Naive thymus-derived CD4-positive, alpha-beta T cell (primary cell): ENCODE data around the gene TAF1C. TPM values are rescaled to one million over a fixed set of nuclear protein-coding genes. Genes with fewer than 3 reads are reported as not detected.

Source experiments
- ATAC-seq: fragments of 150-1000 bp; cut with Tn5 transposase; 2 replicates; pipeline ENCODE4 v1.10.0; 2021; ENCODE audit warnings: mild to moderate bottlenecking, moderate library complexity
- CTCF ChIA-PET: fragments of 350-600 bp; sonication (Branson Sonifier 250); formaldehyde crosslinking; loops from one replicate; lab custom pipeline; 2021; ENCODE audit warnings: antibody characterized with exemption; lab: Charles Lee
- POLR2A ChIA-PET: fragments of 350-600 bp; sonication (Branson Sonifier 250); formaldehyde crosslinking; loops from one replicate; lab custom pipeline; 2021; ENCODE audit warnings: antibody characterized with exemption, inconsistent platforms; lab: Charles Lee
- DNase-seq, 9 donors: peaks; one replicate each; pipeline versions ENCODE4 v3.0.0 to v3.0.0-alpha.2; 2020 to 2022; ENCODE audit warnings: mixed read lengths in 1 of 9
- H3K27ac ChIP-seq: one replicate; pipeline ENCODE4 v1.7.0; 2013; ENCODE audit warnings: mild to moderate bottlenecking, low read depth, low read length, moderate library complexity
- H3K27me3 ChIP-seq, 2 donors: one replicate each; pipeline ENCODE4 v1.7.0; 2013; ENCODE audit warnings: low read length in 2 of 2, mild to moderate bottlenecking in 2 of 2, moderate library complexity in 2 of 2; ENCODE audit not compliant: control insufficient read depth in 2 of 2, insufficient read depth in 2 of 2
- H3K36me3 ChIP-seq, 3 experiments: 1 replicate in 2 of 3; 2 replicates in 1 of 3; pipeline ENCODE4 v1.7.0; 2013; ENCODE audit warnings: low read length in 3 of 3, mild to moderate bottlenecking in 3 of 3, moderate library complexity in 1 of 3; ENCODE audit not compliant: insufficient read depth in 3 of 3, control insufficient read depth in 2 of 3
- H3K4me1 ChIP-seq, 2 donors: one replicate each; pipeline ENCODE4 v1.7.0; 2013; ENCODE audit warnings: low read length in 2 of 2, mild to moderate bottlenecking in 2 of 2, moderate library complexity in 1 of 2; ENCODE audit not compliant: control insufficient read depth in 2 of 2, insufficient read depth in 2 of 2
- H3K4me3 ChIP-seq: 2 replicates; pipeline ENCODE4 v1.7.0; 2013; ENCODE audit warnings: mild to moderate bottlenecking, low read length
- H3K9me3 ChIP-seq, 3 experiments: 1 replicate in 2 of 3; 2 replicates in 1 of 3; pipeline ENCODE4 v1.7.0; 2013; ENCODE audit warnings: low read length in 3 of 3; ENCODE audit not compliant: control insufficient read depth in 2 of 3
- H3K27ac Mint-ChIP-seq, 9 donors: one replicate each; pipeline ENCODE4 v1.8.0; 2020 to 2022; ENCODE audit warnings: mixed read lengths in 9 of 9, mild to moderate bottlenecking in 8 of 9, moderate library complexity in 5 of 9, inconsistent platforms in 2 of 9
- H3K27me3 Mint-ChIP-seq, 5 donors: one replicate each; pipeline ENCODE4 v1.8.0; 2021 to 2022; ENCODE audit warnings: mixed read lengths in 5 of 5, mild to moderate bottlenecking in 1 of 5
- H3K36me3 Mint-ChIP-seq, 5 donors: one replicate each; pipeline ENCODE4 v1.8.0; 2020 to 2022; ENCODE audit warnings: mixed read lengths in 5 of 5, mild to moderate bottlenecking in 3 of 5, inconsistent platforms in 1 of 5
- H3K4me1 Mint-ChIP-seq, 7 donors: one replicate each; pipeline ENCODE4 v1.8.0; 2020 to 2022; ENCODE audit warnings: mixed read lengths in 7 of 7, mild to moderate bottlenecking in 3 of 7, inconsistent platforms in 1 of 7
- H3K4me3 Mint-ChIP-seq, 10 donors: one replicate each; pipeline ENCODE4 v1.8.0; 2020 to 2022; ENCODE audit warnings: mild to moderate bottlenecking in 10 of 10, mixed read lengths in 10 of 10, moderate library complexity in 6 of 10, inconsistent platforms in 2 of 10
- H3K9me3 Mint-ChIP-seq, 11 donors: one replicate each; pipeline ENCODE4 v1.8.0; 2020 to 2022; ENCODE audit warnings: mixed read lengths in 11 of 11, mild to moderate bottlenecking in 4 of 11, inconsistent platforms in 1 of 11, moderate library complexity in 1 of 11
- intact Hi-C, 2 donors: fragments of 100-400 bp; cut with micrococcal nuclease; formaldehyde crosslinking; loops; one replicate each; pipeline ENCODE4 v1.15.1; 2023
- polyA plus RNA-seq, 2 donors: library from polyadenylated mRNA; unstranded; fragments of 300-500 nt; fragmentation: Illumina TruSeq; gene quantifications; one replicate each; pipeline ENCODE4 v1.2.3, GENCODE V29; 2021
- total RNA-seq, 6 experiments: library from RNA in 5 of 6; stranded (reverse) in 5 of 6; gene quantifications; 1 replicate in 5 of 6; 2 replicates in 1 of 6; pipeline ENCODE4 v1.2.3 and lab custom pipeline; 2021 to 2026

TAF1C gene
- total and polyA plus RNA-seq, 7 experiments from 2014 or later = 8.0 to 127 (median 84.8) TPM

- no peaks in the 10 kb centered on the region for H3K9me3 ChIP-seq
- H3K36me3 Mint-ChIP-seq = no peaks in the 10 kb centered on the region
- no peak overlapping the region for H3K27ac ChIP-seq
- no peaks in the 10 kb centered on the region for H3K27me3 ChIP-seq
- ATAC-seq (no peak), DNase-seq (no peak)
- H3K36me3 ChIP-seq = no peaks in the 10 kb centered on the region
- ChIA-PET POLR2A (interaction anchor here (0.5 to 0.8 kb wide), 2 partner anchors 116 to 388 kb away, joined by 3 read pairs; partner anchors contain the start of gene HSBP1), CTCF (no interaction called here)
- H3K27me3 Mint-ChIP-seq = peaks cover 0 to 4% (median 0%) of the 10 kb centered on the region in 5 donors
- H3K9me3 Mint-ChIP-seq = no peaks in the 10 kb centered on the region
- no peak overlapping the region for H3K4me3 Mint-ChIP-seq
- H3K27ac Mint-ChIP-seq = no peak overlapping the region
- intact Hi-C loops = no loop called here
- peaks cover 0 to 18% of the 10 kb centered on the region in 2 donors for H3K4me1 ChIP-seq
- no peak overlapping the region for H3K4me3 ChIP-seq
- peaks cover 18 to 20% (median 20%) of the 10 kb centered on the region in 7 donors for H3K4me1 Mint-ChIP-seq
These were observed 8.6 kb upstream of the TAF1C start for GRCh38 chr16:84195201-84196093.

- H3K36me3 ChIP-seq = no peaks in the 10 kb centered on the region
- ATAC-seq = peak; percentile 63
- peaks cover 0 to 18% of the 10 kb centered on the region in 2 donors for H3K4me1 ChIP-seq
- peak overlapping the region; percentile 25 to 85 (median 75) for H3K4me3 Mint-ChIP-seq
- no peaks in the 10 kb centered on the region for H3K27me3 ChIP-seq
- intact Hi-C loops = loop anchor here in 1 of 2 donors (5.0 kb wide), 1 partner anchor 423 kb away; the partner anchor contains the start of gene COTL1
- peak overlapping the region; percentile 51 to 92 (median 72) for H3K27ac Mint-ChIP-seq
- H3K4me3 ChIP-seq = peak overlapping the region; percentile 28
- H3K36me3 Mint-ChIP-seq = no peaks in the 10 kb centered on the region
- ChIA-PET CTCF (interaction anchor here (0.6 kb wide), 1 partner anchor 289 kb away, joined by 3 read pairs; no protein-coding TSS in a partner anchor), POLR2A (interaction anchor here (0.5 to 0.8 kb wide), 2 partner anchors 115 to 387 kb away, joined by 3 read pairs; partner anchors contain the start of gene HSBP1)
- H3K27ac ChIP-seq = peak overlapping the region; percentile 42
- no peaks in the 10 kb centered on the region for H3K9me3 ChIP-seq
- H3K4me1 Mint-ChIP-seq = peaks cover 18 to 20% (median 20%) of the 10 kb centered on the region in 7 donors
- peak in 7 of 9 donors; percentile 25 to 62 (median 48) for DNase-seq
- peaks cover 0 to 4% (median 0%) of the 10 kb centered on the region in 5 donors for H3K27me3 Mint-ChIP-seq
- H3K9me3 Mint-ChIP-seq = no peaks in the 10 kb centered on the region
These were observed 7.8 kb upstream of the TAF1C start for GRCh38 chr16:84194470-84195200.

- Mint-ChIP-seq H3K4me3 (peak overlapping the region; percentile 25 to 85 (median 75)), H3K27me3 (peaks cover 0 to 4% (median 0%) of the 10 kb centered on the region in 5 donors), H3K36me3 (no peaks in the 10 kb centered on the region), H3K27ac (peak overlapping the region; percentile 51 to 92 (median 84)), H3K4me1 (peaks cover 18 to 20% (median 20%) of the 10 kb centered on the region in 7 donors), H3K9me3 (no peaks in the 10 kb centered on the region)
- DNase-seq (no peak), ATAC-seq (no peak)
- CTCF ChIA-PET = no interaction called here
- Histone ChIP-seq H3K36me3 (no peaks in the 10 kb centered on the region), H3K9me3 (no peaks in the 10 kb centered on the region), H3K4me1 (peaks cover 0 to 18% of the 10 kb centered on the region in 2 donors), H3K4me3 (peak overlapping the region; percentile 28), H3K27ac (peak overlapping the region; percentile 42), H3K27me3 (no peaks in the 10 kb centered on the region)
- POLR2A ChIA-PET = interaction anchor here (0.6 kb wide), 1 partner anchor 292 kb away, joined by 3 read pairs; no protein-coding TSS in a partner anchor
- intact Hi-C loops = loop anchor here in 1 of 2 donors (5.0 kb wide), 1 partner anchor 423 kb away; the partner anchor contains the start of gene COTL1
These were observed 7.2 kb upstream of the TAF1C start for GRCh38 chr16:84194018-84194417.

- DNase-seq = peak in 6 of 9 donors; percentile 33 to 43 (median 35)
- Histone ChIP-seq H3K36me3 (no peaks in the 10 kb centered on the region), H3K9me3 (no peaks in the 10 kb centered on the region), H3K27ac (peak overlapping the region; percentile 42), H3K4me3 (no peak overlapping the region), H3K27me3 (no peaks in the 10 kb centered on the region), H3K4me1 (peaks cover 0 to 18% of the 10 kb centered on the region in 2 donors)
- peak; percentile 69 for ATAC-seq
- Mint-ChIP-seq H3K27me3 (peaks cover 0 to 4% (median 0%) of the 10 kb centered on the region in 5 donors), H3K4me3 (peak overlapping the region; percentile 25 to 85 (median 75)), H3K9me3 (no peaks in the 10 kb centered on the region), H3K36me3 (no peaks in the 10 kb centered on the region), H3K4me1 (peaks cover 18 to 20% (median 20%) of the 10 kb centered on the region in 7 donors), H3K27ac (peak overlapping the region; percentile 51 to 92 (median 84))
- intact Hi-C loops = loop anchor here in 1 of 2 donors (5.0 kb wide), 1 partner anchor 424 kb away; the partner anchor contains the start of gene COTL1
- ChIA-PET CTCF (no interaction called here), POLR2A (interaction anchor here (0.6 kb wide), 1 partner anchor 291 kb away, joined by 3 read pairs; no protein-coding TSS in a partner anchor)
These were observed 6.6 kb upstream of the TAF1C start for GRCh38 chr16:84193480-84193879.

- CTCF ChIA-PET = no interaction called here
- no peak overlapping the region for H3K27ac ChIP-seq
- peaks cover 0 to 4% (median 0%) of the 10 kb centered on the region in 3 experiments for H3K36me3 ChIP-seq
- no peak overlapping the region for H3K4me3 ChIP-seq
- H3K4me1 ChIP-seq = peaks cover 0 to 18% of the 10 kb centered on the region in 2 donors
- Mint-ChIP-seq H3K27me3 (no peaks in the 10 kb centered on the region), H3K27ac (no peak overlapping the region), H3K9me3 (no peaks in the 10 kb centered on the region), H3K4me1 (peaks cover 17 to 26% (median 23%) of the 10 kb centered on the region in 7 donors), H3K36me3 (no peaks in the 10 kb centered on the region), H3K4me3 (no peak overlapping the region)
- ATAC-seq (no peak), DNase-seq (no peak)
- no peaks in the 10 kb centered on the region for H3K27me3 ChIP-seq
- POLR2A ChIA-PET = no interaction called here
- no peaks in the 10 kb centered on the region for H3K9me3 ChIP-seq
- intact Hi-C loops = loop anchor here in 1 of 2 donors (5.0 kb wide), 1 partner anchor 426 kb away; the partner anchor contains the start of gene COTL1
These were observed 4.6 kb upstream of the TAF1C start for GRCh38 chr16:84191466-84191865.
